ENCODE measurements around the gene SERINC1. TPM values are rescaled to one million over a fixed set of nuclear protein-coding genes. Genes with fewer than 3 reads are reported as not detected.
"Not testable (repeated sequence)": the region's sequence is repeated elsewhere in the genome, so short reads cannot be mapped to it uniquely, and the experiment has no call there.

The SERINC1 gene
- 10 to 100 TPM; 80.7 to 83.5 TPM for total RNA-seq

- Mint-ChIP-seq H3K4me1 (peaks cover 18% of the 10 kb centered on the region), H3K27ac (peak within 1 kb of the TSS; percentile 99), H3K36me3 (peaks cover 20% of the 10 kb centered on the region), H3K4me3 (peak within 1 kb of the TSS; percentile 98), H3K27me3 (no peaks in the 10 kb centered on the region), H3K9me3 (no peaks in the 10 kb centered on the region)
- ATAC-seq (ENCODE audit: low read depth) (peak; percentile 98), DNase-seq (peak; percentile 88)
- POLR2A ChIA-PET: interaction anchor here (1.0 to 2.2 kb wide), 7 partner anchors 39 to 89 kb away, joined by 3 to 13 read pairs (median 4); partner anchors contain the start of gene HSF2
Measured at GRCh38 chr6:122471107-122472021, at the start of gene SERINC1. Gene SERINC1, minus strand, starts transcription at chr6:122471807. Its CDS starts 70 bp downstream, at chr6:122471737.

- Mint-ChIP-seq H3K4me1 (no peaks in the 10 kb centered on the region), H3K36me3 (no peaks in the 10 kb centered on the region)
Measured at GRCh38 chr6:122511193-122511924, 39.8 kb upstream of the SERINC1 start.

GRCh38 chr6:122505170-122505569, 33.6 kb upstream of the SERINC1 start:
- POLR2A ChIA-PET; H3K36me3 Mint-ChIP-seq; ATAC-seq (ENCODE audit: low read depth); H3K4me3 Mint-ChIP-seq; H3K4me1 Mint-ChIP-seq; H3K27me3 Mint-ChIP-seq; H3K27ac Mint-ChIP-seq; DNase-seq: not testable (repeated sequence)
- peaks cover 17% of the 10 kb centered on the region for H3K9me3 Mint-ChIP-seq

More at GRCh38 chr6:122511193-122511924, 39.8 kb upstream of the SERINC1 start:
- H3K4me3 Mint-ChIP-seq: no peak overlapping the region
- POLR2A ChIA-PET: no interaction called here
- no peak for DNase-seq
- H3K9me3 Mint-ChIP-seq: peaks cover 2% of the 10 kb centered on the region
- H3K27me3 Mint-ChIP-seq: peaks cover 3% of the 10 kb centered on the region
- H3K27ac Mint-ChIP-seq: no peak overlapping the region
- ATAC-seq (ENCODE audit: low read depth): no peak

GRCh38 chr6:122501475-122501874, 29.9 kb upstream of the SERINC1 start:
- Mint-ChIP-seq H3K36me3 (peaks cover 9% of the 10 kb centered on the region), H3K4me3 (no peak overlapping the region), H3K27me3 (peaks cover 12% of the 10 kb centered on the region), H3K4me1 (no peaks in the 10 kb centered on the region), H3K27ac (no peak overlapping the region), H3K9me3 (peaks cover 32% of the 10 kb centered on the region)
- POLR2A ChIA-PET: no interaction called here
- no peak for DNase-seq
- no peak for ATAC-seq (ENCODE audit: low read depth)

GRCh38 chr6:122495612-122496011, 24.0 kb upstream of the SERINC1 start:
- H3K9me3 Mint-ChIP-seq: peaks cover 24% of the 10 kb centered on the region
- peak; percentile 76 for ATAC-seq (ENCODE audit: low read depth)
- no peak for DNase-seq

GRCh38 chr6:122494665-122495272, 23.2 kb upstream of the SERINC1 start:
- DNase-seq (no peak), ATAC-seq (ENCODE audit: low read depth) (peak; percentile 5)
- H3K36me3 Mint-ChIP-seq: peaks cover 15% of the 10 kb centered on the region
- POLR2A ChIA-PET: interaction anchor here (1.1 kb wide), 1 partner anchor 96 kb away, joined by 5 read pairs; the partner anchor contains the start of gene HSF2
- H3K4me3 Mint-ChIP-seq: no peak overlapping the region
- H3K27ac Mint-ChIP-seq: peak overlapping the region; percentile 43
- H3K4me1 Mint-ChIP-seq: peaks cover 16% of the 10 kb centered on the region
- peaks cover 20% of the 10 kb centered on the region for H3K9me3 Mint-ChIP-seq
- peaks cover 15% of the 10 kb centered on the region for H3K27me3 Mint-ChIP-seq

More at GRCh38 chr6:122495612-122496011, 24.0 kb upstream of the SERINC1 start:
- Mint-ChIP-seq H3K36me3 (peaks cover 16% of the 10 kb centered on the region), H3K27me3 (peaks cover 15% of the 10 kb centered on the region), H3K4me3 (peak overlapping the region; percentile 60), H3K4me1 (peaks cover 13% of the 10 kb centered on the region), H3K27ac (peak overlapping the region; percentile 43)
- POLR2A ChIA-PET: interaction anchor here (1.1 kb wide), 1 partner anchor 96 kb away, joined by 5 read pairs; the partner anchor contains the start of gene HSF2

- Mint-ChIP-seq H3K9me3 (peaks cover 7% of the 10 kb centered on the region), H3K27me3 (peaks cover 2% of the 10 kb centered on the region)
- DNase-seq: peak; percentile 68
Measured at GRCh38 chr6:122491919-122492555, 20.4 kb upstream of the SERINC1 start.

DNA sequence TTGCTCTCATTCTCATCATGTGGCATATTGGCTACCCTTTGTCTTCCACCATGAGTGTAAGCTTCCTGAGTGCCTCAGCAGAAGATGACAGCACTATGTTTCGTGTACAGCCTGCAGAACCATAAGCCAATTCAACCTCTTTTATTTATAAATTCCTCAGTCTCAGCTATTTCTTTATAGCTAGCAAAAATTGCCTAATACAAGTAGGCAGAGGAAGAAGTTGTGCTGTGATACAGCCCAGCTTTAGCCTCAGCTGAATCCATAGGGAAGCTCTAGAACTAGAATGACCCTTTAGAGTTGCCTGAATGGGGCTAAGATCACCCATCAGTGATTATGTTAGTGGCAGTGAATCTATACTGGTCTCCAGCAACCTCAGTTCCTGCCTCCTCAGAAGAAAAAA, 19.0 kb upstream of the SERINC1 start:
- Mint-ChIP-seq H3K4me1 (peaks cover 12% of the 10 kb centered on the region), H3K9me3 (peaks cover 4% of the 10 kb centered on the region), H3K4me3 (no peak overlapping the region), H3K27ac (no peak overlapping the region), H3K27me3 (no peaks in the 10 kb centered on the region), H3K36me3 (peaks cover 6% of the 10 kb centered on the region)
- POLR2A ChIA-PET: interaction anchor here (2.3 kb wide), 1 partner anchor 40 kb away, joined by 8 read pairs; no protein-coding TSS in a partner anchor
- DNase-seq: no peak
- no peak for ATAC-seq (ENCODE audit: low read depth)

More at GRCh38 chr6:122491919-122492555, 20.4 kb upstream of the SERINC1 start:
- Mint-ChIP-seq H3K36me3 (peaks cover 11% of the 10 kb centered on the region), H3K4me1 (peaks cover 16% of the 10 kb centered on the region), H3K4me3 (no peak overlapping the region), H3K27ac (no peak overlapping the region)
- POLR2A ChIA-PET: interaction anchor here (0.6 to 2.3 kb wide), 2 partner anchors 39 to 93 kb away, joined by 3 to 8 read pairs; no protein-coding TSS in a partner anchor
- peak; percentile 86 for ATAC-seq (ENCODE audit: low read depth)

DNA sequence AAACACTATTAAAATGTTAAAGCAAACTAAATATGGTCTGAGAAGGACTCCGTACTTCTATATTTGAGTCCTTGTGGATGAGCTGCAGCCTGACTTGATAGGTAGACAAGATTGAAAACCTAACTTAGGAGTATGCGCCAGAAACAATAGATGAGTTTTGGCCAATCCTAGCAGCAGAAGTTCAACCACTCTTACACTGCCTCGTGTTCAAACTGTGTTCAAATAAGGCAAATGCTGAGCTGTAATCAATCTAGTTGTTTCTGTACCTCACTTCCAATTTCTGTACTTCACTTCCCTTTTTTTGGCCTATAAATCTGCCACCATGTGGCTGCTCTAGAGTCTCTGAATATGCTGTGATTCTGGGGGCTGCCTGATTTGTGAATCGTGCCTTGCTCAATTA, 13.2 kb upstream of the SERINC1 start:
- ATAC-seq (ENCODE audit: low read depth): no peak
- no peak for DNase-seq
- POLR2A ChIA-PET: interaction anchor here (0.7 kb wide), 1 partner anchor 20 kb away, joined by 3 read pairs; no protein-coding TSS in a partner anchor
- Mint-ChIP-seq H3K9me3 (no peaks in the 10 kb centered on the region), H3K27me3 (no peaks in the 10 kb centered on the region), H3K36me3 (no peaks in the 10 kb centered on the region), H3K4me1 (no peaks in the 10 kb centered on the region), H3K4me3 (no peak overlapping the region), H3K27ac (no peak overlapping the region)

DNA sequence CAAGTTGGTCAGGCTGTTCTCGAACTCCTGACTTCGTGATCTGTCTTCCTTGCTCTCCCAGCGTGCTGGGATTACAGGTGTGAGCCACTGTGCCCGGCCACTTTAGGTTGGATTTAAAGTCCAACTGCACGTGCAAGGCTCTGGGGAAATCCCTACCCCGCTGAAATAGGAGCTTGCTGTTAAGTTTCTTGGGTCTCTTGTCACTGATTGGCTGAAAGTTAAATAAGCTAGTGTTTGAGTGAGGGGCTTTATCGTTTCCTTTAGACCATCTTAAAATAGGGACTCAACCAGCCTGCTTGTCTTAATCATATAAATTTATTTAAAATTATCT, 11.1 kb upstream of the SERINC1 start:
- Mint-ChIP-seq H3K27ac (no peak overlapping the region), H3K9me3 (no peaks in the 10 kb centered on the region), H3K4me1 (no peaks in the 10 kb centered on the region), H3K36me3 (no peaks in the 10 kb centered on the region), H3K4me3 (no peak overlapping the region), H3K27me3 (no peaks in the 10 kb centered on the region)
- POLR2A ChIA-PET: no interaction called here
- ATAC-seq (ENCODE audit: low read depth): no peak
- no peak for DNase-seq

DNA sequence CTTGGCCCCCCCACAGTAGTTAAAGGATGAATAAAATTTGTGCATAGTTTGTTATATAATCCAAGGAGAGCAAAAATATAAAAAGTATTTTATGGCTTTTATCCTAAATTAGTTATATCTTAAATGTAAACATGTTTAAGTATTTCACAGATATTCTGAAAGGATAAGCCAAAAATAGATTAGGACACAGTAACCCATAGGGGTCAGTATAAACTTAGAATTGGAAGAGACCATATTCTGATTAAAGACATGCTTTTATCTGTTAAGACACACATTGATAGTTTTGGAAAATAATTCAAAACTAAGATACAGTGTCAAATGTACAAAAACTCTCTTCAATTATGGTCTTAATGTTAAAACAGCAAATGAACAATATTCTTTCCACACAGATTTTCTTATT, 4.5 kb upstream of the SERINC1 start:
- POLR2A ChIA-PET: no interaction called here
- Mint-ChIP-seq H3K4me3 (no peak overlapping the region), H3K36me3 (no peaks in the 10 kb centered on the region), H3K9me3 (no peaks in the 10 kb centered on the region), H3K27me3 (no peaks in the 10 kb centered on the region), H3K4me1 (no peaks in the 10 kb centered on the region), H3K27ac (no peak overlapping the region)
- ATAC-seq (ENCODE audit: low read depth): no peak
- no peak for DNase-seq

DNA sequence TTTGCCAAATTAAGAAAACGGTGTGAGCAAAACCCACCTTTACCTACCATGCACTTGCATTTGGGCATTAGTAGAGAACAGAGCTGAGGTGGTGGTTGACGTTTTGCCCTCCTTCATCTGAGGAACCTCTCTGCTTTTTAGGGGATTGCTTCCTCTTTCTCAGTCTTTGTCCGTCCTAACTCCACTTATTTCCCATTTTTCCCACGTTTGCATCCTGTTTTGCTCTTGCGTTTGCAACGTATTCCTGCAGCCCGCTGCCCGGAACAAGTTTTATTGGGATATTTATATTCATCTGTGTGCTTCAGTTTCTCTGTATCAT, 374 bp upstream of the SERINC1 start:
- H3K36me3 Mint-ChIP-seq: peaks cover 15% of the 10 kb centered on the region
- no peak for DNase-seq
- H3K4me1 Mint-ChIP-seq: peaks cover 16% of the 10 kb centered on the region
- H3K27me3 Mint-ChIP-seq: no peaks in the 10 kb centered on the region
- POLR2A ChIA-PET: interaction anchor here (1.2 to 2.2 kb wide), 4 partner anchors 40 to 90 kb away, joined by 3 to 13 read pairs (median 4); partner anchors contain the start of gene HSF2
- H3K9me3 Mint-ChIP-seq: no peaks in the 10 kb centered on the region
- ATAC-seq (ENCODE audit: low read depth): peak; percentile 62
- H3K27ac Mint-ChIP-seq: peak overlapping the region; percentile 99
- H3K4me3 Mint-ChIP-seq: peak overlapping the region; percentile 98

DNA sequence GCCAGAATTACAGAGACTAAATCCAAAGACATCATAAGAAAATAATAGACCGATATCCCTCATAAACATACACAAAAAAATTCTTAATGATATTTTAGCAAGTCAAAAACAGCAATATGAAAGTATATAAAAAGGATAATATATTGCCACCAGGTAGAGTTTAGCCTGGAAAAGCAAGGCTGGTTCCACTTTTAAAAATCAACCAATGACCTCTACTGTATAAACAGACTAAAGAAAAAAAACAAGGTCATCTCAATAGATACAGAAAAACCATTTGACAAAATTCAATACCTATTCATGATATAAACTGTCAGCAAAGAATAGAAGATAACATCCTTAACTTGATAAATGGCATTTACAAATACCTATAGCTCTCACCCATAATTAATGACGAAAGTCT, 9.7 kb downstream of the SERINC1 start:
- no peak for DNase-seq
- Mint-ChIP-seq H3K36me3 (peaks cover 43% of the 10 kb centered on the region), H3K4me1 (peaks cover 39% of the 10 kb centered on the region), H3K27ac (no peak overlapping the region), H3K27me3 (no peaks in the 10 kb centered on the region), H3K9me3 (no peaks in the 10 kb centered on the region), H3K4me3 (no peak overlapping the region)
- POLR2A ChIA-PET: no interaction called here
- ATAC-seq (ENCODE audit: low read depth): no peak
